Aorta (tissue), 5 donors: Measurements from ENCODE around the gene CPSF4. TPM values are rescaled to one million over a fixed set of nuclear protein-coding genes. Genes with fewer than 3 reads are reported as not detected.

Experiments used
- ATAC-seq: fragments of 200-7000 bp; cut with Tn5 transposase; one replicate; pipeline ENCODE4 v1.9.1; 2022; ENCODE audit warnings: moderate library complexity; ENCODE audit not compliant: low FRiP score
- DNase-seq, 2 donors: peaks; one replicate each; pipeline ENCODE4 v3.0.0-alpha.2; 2020
- H3K27ac ChIP-seq, 2 donors: one replicate each; pipeline ENCODE4 v1.5.1; 2013; ENCODE audit warnings: low read length in 2 of 2, mild to moderate bottlenecking in 2 of 2, moderate library complexity in 2 of 2, control low read depth in 1 of 2, inconsistent platforms in 1 of 2, low read depth in 1 of 2
- H3K27me3 ChIP-seq, 2 donors: one replicate each; pipeline ENCODE4 v1.6.1; 2013; ENCODE audit warnings: control low read depth in 1 of 2, low read length in 1 of 2, mild to moderate bottlenecking in 1 of 2, moderate library complexity in 1 of 2; ENCODE audit not compliant: insufficient read depth in 2 of 2, control insufficient read depth in 1 of 2
- H3K36me3 ChIP-seq, 2 donors: one replicate each; pipeline ENCODE4 v1.6.1; 2013; ENCODE audit warnings: control low read depth in 1 of 2, low read length in 1 of 2, mild to moderate bottlenecking in 1 of 2; ENCODE audit not compliant: insufficient read depth in 2 of 2, control insufficient read depth in 1 of 2
- H3K4me1 ChIP-seq, 2 donors: one replicate each; pipeline ENCODE4 v1.6.1; 2013; ENCODE audit warnings: low read length in 2 of 2, control low read depth in 1 of 2, mild to moderate bottlenecking in 1 of 2, moderate library complexity in 1 of 2; ENCODE audit not compliant: insufficient read depth in 2 of 2, control insufficient read depth in 1 of 2
- H3K4me3 ChIP-seq, 2 donors: one replicate each; pipeline ENCODE4 v1.5.1; 2013; ENCODE audit warnings: low read length in 2 of 2, control low read depth in 1 of 2, mild to moderate bottlenecking in 1 of 2
- H3K9me3 ChIP-seq: one replicate; pipeline ENCODE4 v1.6.1; 2013; ENCODE audit warnings: mild to moderate bottlenecking, low read length; ENCODE audit not compliant: control insufficient read depth
- WGBS, 2 donors: extraction: QIAGEN DNeasy Blood & Tissue Kit; methylation state at CpG; one replicate each; pipeline ENCODE4 v1.1.7; 2013; 5-methylcytosine and 5-hydroxymethylcytosine counted together
- intact Hi-C, 2 donors: fragments of 100-400 bp; cut with DNase I; formaldehyde crosslinking; loops; one replicate each; pipeline versions ENCODE4 v1.14.2 to v1.15.0; 2022
- polyA plus RNA-seq, 2 donors: library from polyadenylated mRNA; stranded (reverse); fragments of 200-250 nt; gene quantifications; one replicate each; pipeline ENCODE4 v1.2.3, GENCODE V29; 2013
- total RNA-seq, 2 donors: library from RNA; stranded (reverse); fragmentation: NEBNext Ultra II Directional; extraction: Animal tissue kit (Norgen Biotek cat#: 25700); gene quantifications; one replicate each; pipeline ENCODE4 v1.2.1, GENCODE V29; 2021
- donor health status: healthy with polysubstance abuse.
- donor health status: Bipolar disorder and iron deficiency.
- donor health status: DM: no; HTN: no; CAD: no.
- donor health status: DM: no; HTN: no; CAD: no.
- donor health status: DM: yes; HTN: yes; CAD: no.

The CPSF4 gene
- total and polyA plus RNA-seq, 4 donors: 24.2 to 48.9 (median 32.0) TPM

- Histone ChIP-seq H3K27me3 (no peaks in the 10 kb centered on the region), H3K4me3 (no peak overlapping the region), H3K27ac (no peak overlapping the region), H3K36me3 (peaks cover 0 to 5% of the 10 kb centered on the region in 2 donors), H3K9me3 (no peaks in the 10 kb centered on the region), H3K4me1 (no peaks in the 10 kb centered on the region)
- DNase-seq: no peak
- intact Hi-C loops: no loop called here
- no peak for ATAC-seq
- WGBS, 2 donors: 81% methylated on average over 11 of the region's 11 CpGs
Measured at GRCh38 chr7:99460651-99461050, 21.9 kb downstream of the CPSF4 start.

- DNase-seq (no peak), ATAC-seq (no peak)
- Histone ChIP-seq H3K36me3 (peaks cover 0 to 5% of the 10 kb centered on the region in 2 donors), H3K27ac (no peak overlapping the region), H3K4me3 (no peak overlapping the region), H3K4me1 (no peaks in the 10 kb centered on the region), H3K9me3 (no peaks in the 10 kb centered on the region), H3K27me3 (no peaks in the 10 kb centered on the region)
- WGBS, 2 donors: 90 to 95% methylated on average over 2 of the region's 2 CpGs
- intact Hi-C loops: no loop called here
Measured at GRCh38 chr7:99461221-99461620, 22.5 kb downstream of the CPSF4 start.

GRCh38 chr7:99465421-99465768 is 26.7 kb downstream of the CPSF4 start:
- DNase-seq: no peak
- intact Hi-C loops: no loop called here
- Histone ChIP-seq H3K9me3 (no peaks in the 10 kb centered on the region), H3K4me3 (peak overlapping the region; percentile 30 to 63), H3K4me1 (no peaks in the 10 kb centered on the region), H3K27me3 (no peaks in the 10 kb centered on the region), H3K27ac (peak overlapping the region in 1 of 2 donors; percentile 18), H3K36me3 (no peaks in the 10 kb centered on the region)
- WGBS, 2 donors: 8% methylated on average over 9 of the region's 9 CpGs
- no peak for ATAC-seq

- ATAC-seq: no peak
- peak in 1 of 2 donors; percentile 43 for DNase-seq
- Histone ChIP-seq H3K27ac (no peak overlapping the region), H3K4me1 (no peaks in the 10 kb centered on the region), H3K36me3 (no peaks in the 10 kb centered on the region), H3K27me3 (no peaks in the 10 kb centered on the region), H3K9me3 (no peaks in the 10 kb centered on the region), H3K4me3 (no peak overlapping the region)
- WGBS, 2 donors: 85 to 86% methylated on average over 29 of the region's 29 CpGs
- intact Hi-C loops: no loop called here
Measured at GRCh38 chr7:99468336-99468918, 29.7 kb downstream of the CPSF4 start.

- ATAC-seq (no peak), DNase-seq (no peak)
- Histone ChIP-seq H3K4me1 (no peaks in the 10 kb centered on the region), H3K27me3 (no peaks in the 10 kb centered on the region), H3K9me3 (no peaks in the 10 kb centered on the region), H3K4me3 (no peak overlapping the region), H3K36me3 (no peaks in the 10 kb centered on the region), H3K27ac (no peak overlapping the region)
- intact Hi-C loops: no loop called here
- WGBS, 2 donors: 43 to 45% methylated on average over 23 of the region's 23 CpGs
Measured at GRCh38 chr7:99469381-99470065, 30.8 kb downstream of the CPSF4 start.

GRCh38 chr7:99472561-99473314 is 34.0 kb downstream of the CPSF4 start, which contains the start of gene ZNF789:
ZNF789 (plus strand) TSS chr7:99472890; CDS start chr7:99476457, 3,567 bp downstream.
- no peaks in the 10 kb centered on the region for H3K9me3 ChIP-seq
- no peaks in the 10 kb centered on the region for H3K27me3 ChIP-seq
- intact Hi-C loops: no loop called here
- peak within 1 kb of the TSS in 1 of 2 donors; percentile 52 for H3K27ac ChIP-seq
- ATAC-seq (peak; percentile 100), DNase-seq (peak; percentile 99 to 100)
- no peaks in the 10 kb centered on the region for H3K36me3 ChIP-seq
- H3K4me3 ChIP-seq: peak within 1 kb of the TSS; percentile 56
- 0 to 1% methylated on average over 54 to 56 of the region's 56 CpGs for WGBS, 2 donors
- H3K4me1 ChIP-seq: no peaks in the 10 kb centered on the region

- intact Hi-C loops: no loop called here
- H3K27me3 ChIP-seq: no peaks in the 10 kb centered on the region
- DNase-seq: peak in 1 of 2 donors; percentile 40
- no peak for ATAC-seq
- peaks cover 0 to 1% of the 10 kb centered on the region in 2 donors for H3K36me3 ChIP-seq
- no peaks in the 10 kb centered on the region for H3K4me1 ChIP-seq
- H3K4me3 ChIP-seq: peak overlapping the region; percentile 6 to 56
- no peaks in the 10 kb centered on the region for H3K9me3 ChIP-seq
- WGBS, 2 donors: 2 to 3% methylated on average over 7 of the region's 7 CpGs
- H3K27ac ChIP-seq: no peak overlapping the region
Measured at GRCh38 chr7:99473315-99473596, 34.5 kb downstream of the CPSF4 start.

GRCh38 chr7:99476107-99476506 is 37.4 kb downstream of the CPSF4 start:
- Histone ChIP-seq H3K4me3 (no peak overlapping the region), H3K27ac (no peak overlapping the region), H3K27me3 (no peaks in the 10 kb centered on the region), H3K4me1 (no peaks in the 10 kb centered on the region), H3K36me3 (peaks cover 0 to 1% of the 10 kb centered on the region in 2 donors), H3K9me3 (no peaks in the 10 kb centered on the region)
- peak in 1 of 2 donors; percentile 32 for DNase-seq
- ATAC-seq: no peak
- intact Hi-C loops: no loop called here
- WGBS, 2 donors: 78 to 80% methylated on average over 5 of the region's 5 CpGs
